ENCODE data around the gene DAAM2. TPM values are rescaled to one million over a fixed set of nuclear protein-coding genes. Genes with fewer than 3 reads are reported as not detected.

Gene DAAM2
- total RNA-seq, 6 experiments from 2014 or later, result 2.2 to 9.0 (median 8.0) TPM

DNA sequence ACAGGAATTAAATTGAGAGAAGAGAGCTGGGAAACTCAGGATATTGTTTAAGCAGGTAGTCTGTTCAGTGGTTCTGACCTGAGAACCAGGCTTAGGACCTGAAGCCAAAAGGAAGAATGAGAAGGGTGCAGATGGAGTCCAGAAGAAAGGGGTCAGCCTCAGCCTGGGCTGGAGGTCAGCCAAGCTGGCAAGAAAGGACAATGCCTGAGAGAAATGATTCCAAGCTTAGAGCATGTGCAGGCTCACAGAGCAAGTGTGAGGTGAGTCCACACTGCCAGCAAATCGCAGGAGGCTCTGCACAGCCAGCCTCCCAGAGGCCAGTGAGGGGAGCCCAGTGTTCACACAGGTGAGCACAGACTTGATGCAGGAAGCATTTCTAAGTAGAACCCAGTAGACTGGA lies 47.3 kb downstream of the DAAM2 start:
- TF ChIP-seq, protein P1, sequence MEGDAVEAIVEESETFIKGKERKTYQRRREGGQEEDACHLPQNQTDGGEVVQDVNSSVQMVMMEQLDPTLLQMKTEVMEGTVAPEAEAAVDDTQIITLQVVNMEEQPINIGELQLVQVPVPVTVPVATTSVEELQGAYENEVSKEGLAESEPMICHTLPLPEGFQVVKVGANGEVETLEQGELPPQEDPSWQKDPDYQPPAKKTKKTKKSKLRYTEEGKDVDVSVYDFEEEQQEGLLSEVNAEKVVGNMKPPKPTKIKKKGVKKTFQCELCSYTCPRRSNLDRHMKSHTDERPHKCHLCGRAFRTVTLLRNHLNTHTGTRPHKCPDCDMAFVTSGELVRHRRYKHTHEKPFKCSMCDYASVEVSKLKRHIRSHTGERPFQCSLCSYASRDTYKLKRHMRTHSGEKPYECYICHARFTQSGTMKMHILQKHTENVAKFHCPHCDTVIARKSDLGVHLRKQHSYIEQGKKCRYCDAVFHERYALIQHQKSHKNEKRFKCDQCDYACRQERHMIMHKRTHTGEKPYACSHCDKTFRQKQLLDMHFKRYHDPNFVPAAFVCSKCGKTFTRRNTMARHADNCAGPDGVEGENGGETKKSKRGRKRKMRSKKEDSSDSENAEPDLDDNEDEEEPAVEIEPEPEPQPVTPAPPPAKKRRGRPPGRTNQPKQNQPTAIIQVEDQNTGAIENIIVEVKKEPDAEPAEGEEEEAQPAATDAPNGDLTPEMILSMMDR (IDR thresholded peaks at IDR 0.05), result no peak
- H3K4me1 Mint-ChIP-seq (ENCODE audit: low read depth), result peaks cover 51% of the 10 kb centered on the region
- no peak overlapping the region for H3K27ac Mint-ChIP-seq
- H3K4me3 Mint-ChIP-seq, result peak overlapping the region; percentile 10; the same call in 1 of the 2 replicates
- H3K27me3 Mint-ChIP-seq (ENCODE audit: insufficient read depth), result peaks cover 4% of the 10 kb centered on the region; the same call in 1 of the 2 replicates
- DNase-seq, result no peak
- no peaks in the 10 kb centered on the region; the same call in 1 of the 2 replicates for H3K9me3 Mint-ChIP-seq
- no peaks in the 10 kb centered on the region for H3K36me3 Mint-ChIP-seq (ENCODE audit: low read depth)

DNA sequence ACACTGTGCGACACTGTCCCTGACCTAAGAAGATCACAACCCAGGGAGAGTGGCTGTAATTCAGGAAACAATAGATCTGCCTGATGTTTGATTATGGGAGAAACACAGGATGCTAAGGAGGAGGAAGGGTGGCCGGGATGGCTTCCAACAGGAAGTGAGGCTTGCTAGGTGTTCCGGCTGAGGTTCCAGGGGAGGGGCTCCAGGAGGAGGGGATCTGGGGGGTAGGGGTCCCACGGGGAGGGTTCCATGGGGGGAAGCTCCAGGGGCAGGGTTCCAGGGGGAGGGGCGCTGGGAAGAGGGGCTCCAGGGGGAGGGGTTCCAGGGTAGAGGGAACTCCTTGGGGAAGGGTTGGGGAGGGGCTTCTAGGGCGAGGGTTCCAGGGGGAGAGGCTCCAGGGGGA lies 48.6 kb downstream of the DAAM2 start:
- Mint-ChIP-seq H3K4me3 (no peak overlapping the region), H3K27me3 (ENCODE audit: insufficient read depth) (no peaks in the 10 kb centered on the region; the same call in 1 of the 2 replicates), H3K36me3 (ENCODE audit: low read depth) (no peaks in the 10 kb centered on the region), H3K9me3 (no peaks in the 10 kb centered on the region; the same call in 1 of the 2 replicates), H3K4me1 (ENCODE audit: low read depth) (peaks cover 39% of the 10 kb centered on the region), H3K27ac (no peak overlapping the region)
- TF ChIP-seq, protein P1 (IDR thresholded peaks at IDR 0.05), result no peak
- no peak for DNase-seq

DNA sequence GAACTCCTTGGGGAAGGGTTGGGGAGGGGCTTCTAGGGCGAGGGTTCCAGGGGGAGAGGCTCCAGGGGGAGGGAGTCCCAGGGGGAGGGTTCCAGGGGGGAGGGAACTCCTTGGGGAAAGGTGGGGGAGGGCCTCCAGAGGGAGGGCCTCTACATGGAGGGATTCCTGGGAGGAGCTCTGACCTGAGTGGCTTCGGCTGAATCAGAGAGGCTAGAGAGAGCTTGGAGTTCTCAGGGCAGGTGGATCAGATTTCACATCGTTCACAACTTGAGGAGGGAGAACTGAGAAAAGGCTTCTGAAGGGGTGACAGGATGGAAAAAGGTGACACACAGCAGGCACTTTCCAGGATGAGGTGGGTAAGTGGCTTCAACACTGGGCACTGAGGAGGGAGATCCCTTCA lies 49.1 kb downstream of the DAAM2 start:
- DNase-seq, result no peak
- H3K4me3 Mint-ChIP-seq, result no peak overlapping the region
- no peak overlapping the region; the same call in 1 of the 2 replicates for H3K27ac Mint-ChIP-seq
- TF ChIP-seq, protein P1 (IDR thresholded peaks at IDR 0.05), result no peak
- H3K9me3 Mint-ChIP-seq, result no peaks in the 10 kb centered on the region; the same call in 1 of the 2 replicates
- peaks cover 33% of the 10 kb centered on the region for H3K4me1 Mint-ChIP-seq (ENCODE audit: low read depth)
- no peaks in the 10 kb centered on the region for H3K36me3 Mint-ChIP-seq (ENCODE audit: low read depth)
- H3K27me3 Mint-ChIP-seq (ENCODE audit: insufficient read depth), result no peaks in the 10 kb centered on the region; the same call in 1 of the 2 replicates

DNA sequence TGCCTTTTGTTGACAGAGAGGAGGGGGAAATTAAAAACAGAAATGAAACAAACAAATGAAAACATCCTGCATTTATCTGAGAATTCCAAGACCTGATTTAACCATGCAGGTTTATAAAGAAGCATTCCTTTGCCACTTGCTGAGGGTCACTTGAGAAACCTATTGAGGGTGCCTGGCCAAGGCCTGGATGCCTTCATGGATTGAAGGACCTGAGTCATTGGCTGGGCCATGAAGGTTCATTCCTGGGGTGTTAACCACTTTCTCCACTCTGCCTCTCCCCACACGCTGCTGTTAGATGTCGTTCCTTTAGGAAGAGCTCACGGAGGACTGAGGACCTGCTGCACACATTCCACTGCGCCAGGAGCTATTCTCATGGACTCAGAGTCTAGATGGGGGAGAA lies 49.7 kb downstream of the DAAM2 start:
- no peak overlapping the region for H3K4me3 Mint-ChIP-seq
- no peaks in the 10 kb centered on the region; the same call in 1 of the 2 replicates for H3K9me3 Mint-ChIP-seq
- H3K36me3 Mint-ChIP-seq (ENCODE audit: low read depth), result no peaks in the 10 kb centered on the region
- H3K27ac Mint-ChIP-seq, result peak overlapping the region; percentile 2; the same call in 1 of the 2 replicates
- peaks cover 27% of the 10 kb centered on the region for H3K4me1 Mint-ChIP-seq (ENCODE audit: low read depth)
- TF ChIP-seq, protein P1 (IDR thresholded peaks at IDR 0.05), result no peak
- DNase-seq, result no peak
- H3K27me3 Mint-ChIP-seq (ENCODE audit: insufficient read depth), result no peaks in the 10 kb centered on the region; the same call in 1 of the 2 replicates

DNA sequence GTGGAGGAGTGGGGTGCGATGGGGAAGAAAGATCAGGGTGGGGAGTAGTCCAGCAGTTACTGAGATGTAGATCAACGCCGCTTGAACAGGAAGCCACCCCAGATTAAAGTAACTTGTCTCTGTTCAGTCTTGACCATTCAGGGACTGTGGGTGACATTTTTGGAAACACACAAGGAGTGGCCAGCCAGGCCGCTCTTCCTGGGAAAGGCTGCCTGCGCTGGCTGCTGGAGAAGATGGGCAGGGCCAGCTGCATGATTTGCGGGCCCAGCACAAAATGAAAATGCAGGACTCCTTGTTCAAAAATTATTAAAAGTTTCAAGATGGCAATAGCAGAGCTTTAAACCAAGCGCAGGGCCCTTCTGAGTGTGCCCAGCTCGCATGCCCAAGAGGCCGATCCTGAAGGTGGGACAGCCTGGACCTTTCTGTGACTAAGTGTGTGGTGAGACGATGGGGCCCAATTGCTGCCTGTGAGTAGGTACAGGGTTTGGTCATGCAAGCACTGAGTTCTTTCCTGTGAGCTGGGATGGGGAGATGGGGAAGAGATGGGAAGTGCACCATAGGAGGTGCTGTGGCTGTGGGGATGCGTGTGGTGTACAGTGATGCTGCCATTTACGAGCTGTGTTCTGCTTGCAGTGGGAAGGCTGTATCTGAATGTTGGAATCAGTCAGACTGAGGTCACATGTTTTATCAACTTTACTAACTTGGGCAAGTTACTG lies 51.3 kb downstream of the DAAM2 start:
- Mint-ChIP-seq H3K9me3 (no peaks in the 10 kb centered on the region), H3K27ac (no peak overlapping the region), H3K4me3 (no peak overlapping the region), H3K4me1 (ENCODE audit: low read depth) (peaks cover 37% of the 10 kb centered on the region), H3K27me3 (ENCODE audit: insufficient read depth) (no peaks in the 10 kb centered on the region; the same call in 1 of the 2 replicates), H3K36me3 (ENCODE audit: low read depth) (no peaks in the 10 kb centered on the region)
- no peak for DNase-seq
- TF ChIP-seq, protein P1 (IDR thresholded peaks at IDR 0.05), result no peak; the same call in 1 of the 2 replicates
